GM23338 (cell line): ENCODE measurements around the gene CEP350.

Experiments
- EZH2 ChIP-seq: fragments of 200-600 bp; sonication (generic); IDR thresholded peaks from one replicate; pipeline ENCODE4 v1.8.0; 2017; ENCODE audit warnings: antibody characterized with exemption, mild to moderate bottlenecking, low read depth; ENCODE audit not compliant: unreplicated experiment
- POLR2AphosphoS5 ChIP-seq: IDR thresholded peaks from 2 replicates; pipeline ENCODE4 v1.6.1; 2016; ENCODE audit warnings: antibody characterized with exemption, low read depth
- TF ChIP-seq, protein P1 (sequence below), 2 experiments: fragments of 200-600 bp in 1 of 2; sonication (generic) in 1 of 2; conservative IDR thresholded peaks; 2 replicates each; pipeline versions ENCODE4 v1.5.1 to v1.6.1; 2016 to 2017; ENCODE audit warnings: antibody characterized with exemption in 2 of 2, low read depth in 2 of 2, mild to moderate bottlenecking in 2 of 2, moderate library complexity in 1 of 2
- TF ChIP-seq, protein P2 (sequence below): IDR thresholded peaks from one replicate; pipeline ENCODE4 v1.6.1; 2018; ENCODE audit warnings: antibody characterized with exemption; ENCODE audit not compliant: unreplicated experiment

DNA sequence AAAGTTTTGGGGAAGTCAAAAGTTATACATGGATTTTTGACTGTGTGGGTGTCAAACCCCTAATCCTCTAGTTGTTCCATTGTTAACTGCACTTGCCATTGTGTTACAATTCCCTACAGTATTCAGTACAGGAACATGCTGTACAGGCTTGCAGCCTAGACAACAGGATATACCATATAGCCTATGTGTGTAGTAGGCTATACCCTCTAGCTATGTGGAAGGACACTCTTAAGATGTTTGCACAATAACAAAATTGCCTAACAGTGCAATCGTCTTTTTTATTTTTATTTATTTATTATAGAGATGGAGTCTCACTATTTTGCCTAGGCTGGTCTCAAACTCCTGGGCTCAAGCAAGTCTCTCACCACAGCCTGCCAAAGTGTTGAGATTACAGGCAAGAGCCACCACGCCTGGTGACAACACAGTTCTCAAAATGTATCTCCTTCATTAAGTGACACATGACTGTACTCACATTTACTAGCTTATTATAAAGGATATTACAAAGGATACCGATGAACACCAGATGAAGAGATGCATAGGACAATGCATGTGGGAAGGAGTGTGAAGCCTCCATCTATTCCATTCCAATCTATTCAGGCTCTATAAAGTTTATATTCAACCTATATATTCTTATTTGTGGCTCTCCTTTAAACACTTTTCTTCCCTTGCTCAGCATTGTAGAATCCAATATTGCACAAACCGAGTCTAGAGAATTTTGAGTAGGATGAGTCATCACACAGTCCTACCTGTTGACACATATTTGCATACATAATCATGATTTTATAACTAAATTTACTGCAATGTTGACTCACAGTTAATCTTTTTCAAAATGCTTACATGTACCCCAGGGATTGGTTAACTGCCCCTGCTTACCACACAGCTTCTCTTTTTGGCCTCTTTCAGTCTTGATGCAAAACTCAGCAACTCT lies 28.4 kb upstream of the CEP350 start:
- TF ChIP-seq, protein P1, sequence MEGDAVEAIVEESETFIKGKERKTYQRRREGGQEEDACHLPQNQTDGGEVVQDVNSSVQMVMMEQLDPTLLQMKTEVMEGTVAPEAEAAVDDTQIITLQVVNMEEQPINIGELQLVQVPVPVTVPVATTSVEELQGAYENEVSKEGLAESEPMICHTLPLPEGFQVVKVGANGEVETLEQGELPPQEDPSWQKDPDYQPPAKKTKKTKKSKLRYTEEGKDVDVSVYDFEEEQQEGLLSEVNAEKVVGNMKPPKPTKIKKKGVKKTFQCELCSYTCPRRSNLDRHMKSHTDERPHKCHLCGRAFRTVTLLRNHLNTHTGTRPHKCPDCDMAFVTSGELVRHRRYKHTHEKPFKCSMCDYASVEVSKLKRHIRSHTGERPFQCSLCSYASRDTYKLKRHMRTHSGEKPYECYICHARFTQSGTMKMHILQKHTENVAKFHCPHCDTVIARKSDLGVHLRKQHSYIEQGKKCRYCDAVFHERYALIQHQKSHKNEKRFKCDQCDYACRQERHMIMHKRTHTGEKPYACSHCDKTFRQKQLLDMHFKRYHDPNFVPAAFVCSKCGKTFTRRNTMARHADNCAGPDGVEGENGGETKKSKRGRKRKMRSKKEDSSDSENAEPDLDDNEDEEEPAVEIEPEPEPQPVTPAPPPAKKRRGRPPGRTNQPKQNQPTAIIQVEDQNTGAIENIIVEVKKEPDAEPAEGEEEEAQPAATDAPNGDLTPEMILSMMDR (conservative IDR thresholded peaks at IDR 0.05; ENCODE audit: low read depth in 2 of 2) = no peak
- TF ChIP-seq EZH2 (no peak), POLR2AphosphoS5 (no peak)
- TF ChIP-seq, protein P2, sequence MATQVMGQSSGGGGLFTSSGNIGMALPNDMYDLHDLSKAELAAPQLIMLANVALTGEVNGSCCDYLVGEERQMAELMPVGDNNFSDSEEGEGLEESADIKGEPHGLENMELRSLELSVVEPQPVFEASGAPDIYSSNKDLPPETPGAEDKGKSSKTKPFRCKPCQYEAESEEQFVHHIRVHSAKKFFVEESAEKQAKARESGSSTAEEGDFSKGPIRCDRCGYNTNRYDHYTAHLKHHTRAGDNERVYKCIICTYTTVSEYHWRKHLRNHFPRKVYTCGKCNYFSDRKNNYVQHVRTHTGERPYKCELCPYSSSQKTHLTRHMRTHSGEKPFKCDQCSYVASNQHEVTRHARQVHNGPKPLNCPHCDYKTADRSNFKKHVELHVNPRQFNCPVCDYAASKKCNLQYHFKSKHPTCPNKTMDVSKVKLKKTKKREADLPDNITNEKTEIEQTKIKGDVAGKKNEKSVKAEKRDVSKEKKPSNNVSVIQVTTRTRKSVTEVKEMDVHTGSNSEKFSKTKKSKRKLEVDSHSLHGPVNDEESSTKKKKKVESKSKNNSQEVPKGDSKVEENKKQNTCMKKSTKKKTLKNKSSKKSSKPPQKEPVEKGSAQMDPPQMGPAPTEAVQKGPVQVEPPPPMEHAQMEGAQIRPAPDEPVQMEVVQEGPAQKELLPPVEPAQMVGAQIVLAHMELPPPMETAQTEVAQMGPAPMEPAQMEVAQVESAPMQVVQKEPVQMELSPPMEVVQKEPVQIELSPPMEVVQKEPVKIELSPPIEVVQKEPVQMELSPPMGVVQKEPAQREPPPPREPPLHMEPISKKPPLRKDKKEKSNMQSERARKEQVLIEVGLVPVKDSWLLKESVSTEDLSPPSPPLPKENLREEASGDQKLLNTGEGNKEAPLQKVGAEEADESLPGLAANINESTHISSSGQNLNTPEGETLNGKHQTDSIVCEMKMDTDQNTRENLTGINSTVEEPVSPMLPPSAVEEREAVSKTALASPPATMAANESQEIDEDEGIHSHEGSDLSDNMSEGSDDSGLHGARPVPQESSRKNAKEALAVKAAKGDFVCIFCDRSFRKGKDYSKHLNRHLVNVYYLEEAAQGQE = no peak
